HG03520 (cell line): ENCODE data around the gene SLC4A1AP.

Source experiments
- ATAC-seq: cut with Tn5 transposase; IDR thresholded peaks from one replicate; pipeline ENCODE4 v1.9.1; 2021; ENCODE audit warnings: mild to moderate bottlenecking, moderate library complexity; ENCODE audit not compliant: unreplicated experiment

SLC4A1AP gene

GRCh38 chr2:27716301-27717069 is 52.8 kb downstream of the SLC4A1AP start:
- ATAC-seq, result no peak

- ATAC-seq, result no peak
Observed at GRCh38 chr2:27717070-27717795, 53.5 kb downstream of the SLC4A1AP start.

- no peak for ATAC-seq
Observed at GRCh38 chr2:27720004-27720551, 56.4 kb downstream of the SLC4A1AP start.

- no peak for ATAC-seq
Observed at GRCh38 chr2:27721335-27721734, 57.6 kb downstream of the SLC4A1AP start.

- no peak for ATAC-seq
Observed at GRCh38 chr2:27721884-27722485, 58.3 kb downstream of the SLC4A1AP start.

- no peak for ATAC-seq
Observed at GRCh38 chr2:27723372-27724144, 59.9 kb downstream of the SLC4A1AP start.

GRCh38 chr2:27724191-27724590 is 60.5 kb downstream of the SLC4A1AP start:
- no peak for ATAC-seq

- no peak for ATAC-seq
Observed at GRCh38 chr2:27724905-27725701, 61.4 kb downstream of the SLC4A1AP start.

- no peak for ATAC-seq
Observed at GRCh38 chr2:27727257-27727656, 63.6 kb downstream of the SLC4A1AP start.

GRCh38 chr2:27728081-27728858 is 64.6 kb downstream of the SLC4A1AP start:
- no peak for ATAC-seq

GRCh38 chr2:27729198-27729597 is 65.5 kb downstream of the SLC4A1AP start:
- no peak for ATAC-seq

- no peak for ATAC-seq
Observed at GRCh38 chr2:27729614-27730013, 65.9 kb downstream of the SLC4A1AP start.

- ATAC-seq, result no peak
Observed at GRCh38 chr2:27730261-27730662, 66.6 kb downstream of the SLC4A1AP start.

- no peak for ATAC-seq
Observed at GRCh38 chr2:27730980-27731691, 67.4 kb downstream of the SLC4A1AP start.

- no peak for ATAC-seq
Observed at GRCh38 chr2:27734305-27734704, 70.6 kb downstream of the SLC4A1AP start.

GRCh38 chr2:27735263-27735904 is 71.7 kb downstream of the SLC4A1AP start:
- ATAC-seq, result no peak

GRCh38 chr2:27736031-27736889 is 72.6 kb downstream of the SLC4A1AP start:
- no peak for ATAC-seq
